ENCODE results near the gene WDR90.

DNA sequence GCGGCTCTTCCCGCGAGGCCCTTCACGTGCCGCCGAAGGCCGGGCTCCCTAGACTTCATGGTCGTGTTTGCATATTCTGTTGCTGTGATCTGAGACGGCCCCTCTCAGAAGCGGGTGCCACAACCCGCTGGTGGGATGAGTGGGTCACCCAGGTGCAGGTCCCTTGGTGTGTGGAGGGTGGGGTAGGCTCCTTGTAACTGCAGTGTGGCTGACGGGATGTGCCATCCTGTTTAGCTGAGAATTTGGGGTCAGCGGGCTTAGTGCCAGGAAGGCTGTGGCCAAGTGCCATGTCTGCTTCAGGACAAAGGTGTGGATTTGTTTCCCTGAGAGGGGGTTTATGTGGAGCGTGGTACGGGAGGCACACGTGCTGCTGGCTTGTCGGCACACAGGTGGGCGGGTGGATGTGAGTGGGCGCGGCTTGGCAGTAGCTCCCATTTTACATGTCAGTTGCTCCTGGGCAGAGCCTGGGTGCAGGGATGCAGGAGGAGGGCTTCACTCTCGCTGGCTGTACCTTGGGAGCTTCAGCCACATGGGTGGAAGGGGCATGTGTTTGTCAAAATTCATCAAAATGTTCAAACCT is 27.5 kb upstream of the WDR90 start:
- TF ChIP-seq, protein P1, sequence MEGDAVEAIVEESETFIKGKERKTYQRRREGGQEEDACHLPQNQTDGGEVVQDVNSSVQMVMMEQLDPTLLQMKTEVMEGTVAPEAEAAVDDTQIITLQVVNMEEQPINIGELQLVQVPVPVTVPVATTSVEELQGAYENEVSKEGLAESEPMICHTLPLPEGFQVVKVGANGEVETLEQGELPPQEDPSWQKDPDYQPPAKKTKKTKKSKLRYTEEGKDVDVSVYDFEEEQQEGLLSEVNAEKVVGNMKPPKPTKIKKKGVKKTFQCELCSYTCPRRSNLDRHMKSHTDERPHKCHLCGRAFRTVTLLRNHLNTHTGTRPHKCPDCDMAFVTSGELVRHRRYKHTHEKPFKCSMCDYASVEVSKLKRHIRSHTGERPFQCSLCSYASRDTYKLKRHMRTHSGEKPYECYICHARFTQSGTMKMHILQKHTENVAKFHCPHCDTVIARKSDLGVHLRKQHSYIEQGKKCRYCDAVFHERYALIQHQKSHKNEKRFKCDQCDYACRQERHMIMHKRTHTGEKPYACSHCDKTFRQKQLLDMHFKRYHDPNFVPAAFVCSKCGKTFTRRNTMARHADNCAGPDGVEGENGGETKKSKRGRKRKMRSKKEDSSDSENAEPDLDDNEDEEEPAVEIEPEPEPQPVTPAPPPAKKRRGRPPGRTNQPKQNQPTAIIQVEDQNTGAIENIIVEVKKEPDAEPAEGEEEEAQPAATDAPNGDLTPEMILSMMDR (IDR thresholded peaks at IDR 0.05; ENCODE audit: low read depth, low read length, poor library complexity, severe bottlenecking) = no peak
- TF ChIP-seq EZH2phosphoT487 (IDR thresholded peaks at IDR 0.05; ENCODE audit: borderline replicate concordance, low read length) = no peak
